T-helper 17 cell (primary cell): ENCODE measurements around the gene DYRK1B. TPM values are rescaled to one million over a fixed set of nuclear protein-coding genes. Genes with fewer than 3 reads are reported as not detected.
"Not testable (repeated sequence)": the region's sequence is repeated elsewhere in the genome, so short reads cannot be mapped to it uniquely, and the experiment has no call there.

ENCODE experiments used
- ATAC-seq: fragments of 150-1000 bp; cut with Tn5 transposase; 2 replicates; pipeline ENCODE4 v1.10.0; 2021; ENCODE audit warnings: mild to moderate bottlenecking, moderate library complexity
- DNase-seq, 3 donors: peaks; one replicate each; pipeline versions ENCODE4 v3.0.0 to v3.0.0-alpha.2; 2020 to 2021
- H3K9me3 ChIP-seq: one replicate; pipeline ENCODE4 v1.7.0; 2013; ENCODE audit warnings: low read length, mild to moderate bottlenecking; ENCODE audit not compliant: control insufficient read depth, poor library complexity, severe bottlenecking
- H3K27ac Mint-ChIP-seq: one replicate; pipeline ENCODE4 v1.8.0; 2022; ENCODE audit warnings: mild to moderate bottlenecking, moderate library complexity, mixed read lengths
- H3K27me3 Mint-ChIP-seq: one replicate; pipeline ENCODE4 v1.8.0; 2022; ENCODE audit warnings: mixed read lengths
- H3K36me3 Mint-ChIP-seq: one replicate; pipeline ENCODE4 v1.8.0; 2022; ENCODE audit warnings: low read depth, mixed read lengths
- H3K4me1 Mint-ChIP-seq: one replicate; pipeline ENCODE4 v1.8.0; 2022; ENCODE audit warnings: mild to moderate bottlenecking, mixed read lengths
- H3K4me3 Mint-ChIP-seq: one replicate; pipeline ENCODE4 v1.8.0; 2022; ENCODE audit warnings: mild to moderate bottlenecking, moderate library complexity, mixed read lengths
- total RNA-seq, 4 donors: library from RNA in 2 of 4; stranded (reverse) in 2 of 4; gene quantifications; one replicate each; pipeline ENCODE4 v1.2.3 and lab custom pipeline; 2022 to 2026

The DYRK1B gene
- total RNA-seq, 2 donors from 2014 or later: 47.5 to 55.5 TPM

- no peaks in the 10 kb centered on the region for H3K9me3 ChIP-seq
- no peak overlapping the region for H3K4me3 Mint-ChIP-seq
- ATAC-seq: no peak
- H3K27me3 Mint-ChIP-seq: peaks cover 5% of the 10 kb centered on the region
- no peaks in the 10 kb centered on the region for H3K36me3 Mint-ChIP-seq
- no peak overlapping the region for H3K27ac Mint-ChIP-seq
- no peaks in the 10 kb centered on the region for H3K4me1 Mint-ChIP-seq
- no peak for DNase-seq
Observed at GRCh38 chr19:39809368-39809767, 24.6 kb downstream of the DYRK1B start.

GRCh38 chr19:39808688-39809087 is 25.3 kb downstream of the DYRK1B start:
- peaks cover 11% of the 10 kb centered on the region for H3K27me3 Mint-ChIP-seq
- H3K4me3 Mint-ChIP-seq, H3K4me1 Mint-ChIP-seq, H3K27ac Mint-ChIP-seq, H3K9me3 ChIP-seq, H3K36me3 Mint-ChIP-seq, DNase-seq, ATAC-seq: not testable (repeated sequence)

GRCh38 chr19:39807846-39808364 is 26.1 kb downstream of the DYRK1B start:
- DNase-seq: no peak
- no peak for ATAC-seq
- Mint-ChIP-seq H3K27ac (no peak overlapping the region), H3K27me3 (peaks cover 14% of the 10 kb centered on the region), H3K4me1 (peaks cover 3% of the 10 kb centered on the region), H3K36me3 (peaks cover 3% of the 10 kb centered on the region), H3K4me3 (no peak overlapping the region)
- no peaks in the 10 kb centered on the region for H3K9me3 ChIP-seq

- no peak overlapping the region for H3K4me3 Mint-ChIP-seq
- H3K36me3 Mint-ChIP-seq: peaks cover 6% of the 10 kb centered on the region
- no peak overlapping the region for H3K27ac Mint-ChIP-seq
- DNase-seq: no peak
- peaks cover 31% of the 10 kb centered on the region for H3K27me3 Mint-ChIP-seq
- peaks cover 3% of the 10 kb centered on the region for H3K4me1 Mint-ChIP-seq
- no peaks in the 10 kb centered on the region for H3K9me3 ChIP-seq
- no peak for ATAC-seq
Observed at GRCh38 chr19:39805104-39805503, 28.9 kb downstream of the DYRK1B start.

- no peak for ATAC-seq
- peaks cover 31% of the 10 kb centered on the region for H3K27me3 Mint-ChIP-seq
Observed at GRCh38 chr19:39802958-39803357, 31.0 kb downstream of the DYRK1B start.

GRCh38 chr19:39797083-39797482 is 36.9 kb downstream of the DYRK1B start:
- peaks cover 4% of the 10 kb centered on the region for H3K4me1 Mint-ChIP-seq
- no peaks in the 10 kb centered on the region for H3K9me3 ChIP-seq
- peaks cover 26% of the 10 kb centered on the region for H3K27me3 Mint-ChIP-seq
- no peak for ATAC-seq
- no peak for DNase-seq
- H3K36me3 Mint-ChIP-seq: peaks cover 3% of the 10 kb centered on the region
- no peak overlapping the region for H3K4me3 Mint-ChIP-seq
- no peak overlapping the region for H3K27ac Mint-ChIP-seq

More at GRCh38 chr19:39802958-39803357, 31.0 kb downstream of the DYRK1B start:
- peaks cover 6% of the 10 kb centered on the region for H3K36me3 Mint-ChIP-seq
- H3K4me1 Mint-ChIP-seq: peaks cover 3% of the 10 kb centered on the region
- H3K4me3 Mint-ChIP-seq: no peak overlapping the region
- no peak overlapping the region for H3K27ac Mint-ChIP-seq
- H3K9me3 ChIP-seq: no peaks in the 10 kb centered on the region
- no peak for DNase-seq

- ATAC-seq (no peak), DNase-seq (no peak)
- Mint-ChIP-seq H3K4me3 (no peak overlapping the region), H3K36me3 (peaks cover 2% of the 10 kb centered on the region), H3K4me1 (peaks cover 4% of the 10 kb centered on the region), H3K27ac (no peak overlapping the region), H3K27me3 (peaks cover 21% of the 10 kb centered on the region)
- H3K9me3 ChIP-seq: no peaks in the 10 kb centered on the region
Observed at GRCh38 chr19:39796000-39796498, 37.9 kb downstream of the DYRK1B start.

- Mint-ChIP-seq H3K27me3 (peaks cover 16% of the 10 kb centered on the region), H3K4me3 (no peak overlapping the region)
Observed at GRCh38 chr19:39795001-39795400, 39.0 kb downstream of the DYRK1B start.

GRCh38 chr19:39792999-39793546 is 40.9 kb downstream of the DYRK1B start:
- Mint-ChIP-seq H3K27me3 (peaks cover 16% of the 10 kb centered on the region), H3K36me3 (no peaks in the 10 kb centered on the region)
- peak; percentile 96 for ATAC-seq

More at GRCh38 chr19:39795001-39795400, 39.0 kb downstream of the DYRK1B start:
- H3K4me1 Mint-ChIP-seq: peaks cover 4% of the 10 kb centered on the region
- DNase-seq (no peak), ATAC-seq (no peak)
- no peaks in the 10 kb centered on the region for H3K36me3 Mint-ChIP-seq
- no peaks in the 10 kb centered on the region for H3K9me3 ChIP-seq
- H3K27ac Mint-ChIP-seq: no peak overlapping the region

GRCh38 chr19:39788244-39788643 is 45.7 kb downstream of the DYRK1B start:
- Mint-ChIP-seq H3K36me3 (peaks cover 5% of the 10 kb centered on the region), H3K4me1 (peaks cover 4% of the 10 kb centered on the region), H3K27ac (no peak overlapping the region), H3K27me3 (peaks cover 31% of the 10 kb centered on the region), H3K4me3 (no peak overlapping the region)
- no peaks in the 10 kb centered on the region for H3K9me3 ChIP-seq
- no peak for DNase-seq
- ATAC-seq: no peak

More at GRCh38 chr19:39792999-39793546, 40.9 kb downstream of the DYRK1B start:
- Mint-ChIP-seq H3K4me1 (peaks cover 4% of the 10 kb centered on the region), H3K27ac (peak overlapping the region; percentile 6), H3K4me3 (peak overlapping the region; percentile 80)
- no peaks in the 10 kb centered on the region for H3K9me3 ChIP-seq
- peak; percentile 54 to 63 (median 58) for DNase-seq

GRCh38 chr19:39780894-39781293 is 53.1 kb downstream of the DYRK1B start:
- DNase-seq: no peak
- no peaks in the 10 kb centered on the region for H3K9me3 ChIP-seq
- ATAC-seq: no peak
- Mint-ChIP-seq H3K4me1 (peaks cover 3% of the 10 kb centered on the region), H3K27ac (no peak overlapping the region), H3K36me3 (peaks cover 7% of the 10 kb centered on the region), H3K27me3 (peaks cover 68% of the 10 kb centered on the region), H3K4me3 (no peak overlapping the region)

- ATAC-seq (no peak), DNase-seq (no peak)
- H3K27me3 Mint-ChIP-seq: peaks cover 47% of the 10 kb centered on the region
- no peak within 1 kb of the TSS for H3K27ac Mint-ChIP-seq
- H3K9me3 ChIP-seq: no peaks in the 10 kb centered on the region
- no peak within 1 kb of the TSS for H3K4me3 Mint-ChIP-seq
- H3K4me1 Mint-ChIP-seq: peaks cover 3% of the 10 kb centered on the region
- H3K36me3 Mint-ChIP-seq: peaks cover 4% of the 10 kb centered on the region
Observed at GRCh38 chr19:39778763-39779162, 55.2 kb downstream of the DYRK1B start, which contains the start of gene LEUTX. Gene LEUTX, plus strand, starts transcription at chr19:39778854. Its CDS starts 67 bp downstream, at chr19:39778921.
